ENCODE measurements around the gene AGPAT1.

Gene AGPAT1

DNA sequence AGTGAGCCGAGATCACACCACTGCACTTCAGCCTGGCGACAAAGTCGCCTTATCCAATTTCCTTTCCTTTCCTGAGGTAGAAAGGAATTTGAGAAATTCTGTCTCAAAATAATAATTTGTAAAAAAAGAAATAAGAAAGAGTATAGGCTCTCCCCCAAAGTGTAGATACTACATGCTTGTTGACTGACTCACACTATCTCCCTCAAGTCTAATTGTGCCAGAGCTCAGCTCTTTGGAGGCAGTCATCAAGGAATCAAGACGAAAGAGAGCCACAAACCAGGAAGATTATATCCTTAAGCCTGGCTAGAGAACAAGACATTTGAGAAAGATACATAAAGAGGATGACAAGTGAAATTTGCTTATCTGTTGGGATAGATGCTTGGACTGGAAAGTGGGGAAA, 42.1 kb downstream of the AGPAT1 start:
- TF ChIP-seq, protein P1, sequence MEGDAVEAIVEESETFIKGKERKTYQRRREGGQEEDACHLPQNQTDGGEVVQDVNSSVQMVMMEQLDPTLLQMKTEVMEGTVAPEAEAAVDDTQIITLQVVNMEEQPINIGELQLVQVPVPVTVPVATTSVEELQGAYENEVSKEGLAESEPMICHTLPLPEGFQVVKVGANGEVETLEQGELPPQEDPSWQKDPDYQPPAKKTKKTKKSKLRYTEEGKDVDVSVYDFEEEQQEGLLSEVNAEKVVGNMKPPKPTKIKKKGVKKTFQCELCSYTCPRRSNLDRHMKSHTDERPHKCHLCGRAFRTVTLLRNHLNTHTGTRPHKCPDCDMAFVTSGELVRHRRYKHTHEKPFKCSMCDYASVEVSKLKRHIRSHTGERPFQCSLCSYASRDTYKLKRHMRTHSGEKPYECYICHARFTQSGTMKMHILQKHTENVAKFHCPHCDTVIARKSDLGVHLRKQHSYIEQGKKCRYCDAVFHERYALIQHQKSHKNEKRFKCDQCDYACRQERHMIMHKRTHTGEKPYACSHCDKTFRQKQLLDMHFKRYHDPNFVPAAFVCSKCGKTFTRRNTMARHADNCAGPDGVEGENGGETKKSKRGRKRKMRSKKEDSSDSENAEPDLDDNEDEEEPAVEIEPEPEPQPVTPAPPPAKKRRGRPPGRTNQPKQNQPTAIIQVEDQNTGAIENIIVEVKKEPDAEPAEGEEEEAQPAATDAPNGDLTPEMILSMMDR (IDR thresholded peaks at IDR 0.05; ENCODE audit: extremely low read depth, insufficient read depth, missing control alignments) = no peak
- DNase-seq (ENCODE audit: low spot score) = no peak
- in situ Hi-C loops (cut with MboI; ENCODE audit: low pct_unique_long_range_greater_than_20kb, low sequenced_read_pairs, unreplicated experiment) = no loop called here

DNA sequence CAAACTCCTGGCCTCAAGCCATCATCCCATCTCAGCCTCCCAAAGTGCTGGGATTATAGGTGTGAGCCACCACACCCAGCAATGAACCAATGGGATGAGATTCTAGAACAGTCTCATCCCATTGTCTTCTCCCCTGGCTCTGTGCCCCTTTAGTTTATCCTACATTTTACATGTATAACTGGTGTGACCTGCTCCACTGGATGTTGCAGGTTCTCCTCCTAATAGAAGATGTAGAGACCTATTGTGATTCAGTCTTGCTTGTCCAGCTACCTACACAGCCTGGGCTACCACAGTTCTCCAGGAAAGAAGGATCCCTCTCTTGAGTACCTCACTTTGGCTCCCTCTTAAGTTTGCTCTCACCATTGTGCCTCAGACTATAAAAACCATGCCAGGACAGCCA, 43.8 kb downstream of the AGPAT1 start:
- TF ChIP-seq, protein P1 (IDR thresholded peaks at IDR 0.05; ENCODE audit: extremely low read depth, insufficient read depth, missing control alignments) = no peak
- in situ Hi-C loops (cut with MboI; ENCODE audit: low pct_unique_long_range_greater_than_20kb, low sequenced_read_pairs, unreplicated experiment) = no loop called here
- no peak for DNase-seq (ENCODE audit: low spot score)

DNA sequence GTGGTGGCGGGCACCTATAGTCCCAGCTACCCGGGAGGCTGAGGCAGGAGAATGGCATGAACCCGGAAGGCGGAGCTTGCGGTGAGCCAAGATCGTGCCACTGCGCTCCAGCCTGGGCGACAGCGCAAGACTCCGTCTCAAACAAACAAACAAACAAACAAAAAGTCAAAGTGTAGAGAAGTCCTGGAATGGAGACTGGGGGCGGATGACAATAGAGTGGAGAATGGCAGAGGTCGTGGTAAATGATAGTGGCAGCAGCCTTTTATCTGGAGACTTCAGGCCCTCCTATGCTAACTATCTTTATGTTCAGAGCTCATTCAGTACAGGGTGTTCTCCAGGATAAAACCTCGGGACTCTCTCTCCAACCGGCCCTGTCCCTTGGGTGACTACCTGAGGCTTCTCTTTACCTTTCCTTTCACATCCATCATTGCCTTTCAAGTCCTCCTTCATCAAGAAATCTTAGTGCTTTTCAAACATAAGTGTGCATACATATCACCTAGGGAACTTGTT, 44.4 kb downstream of the AGPAT1 start:
- in situ Hi-C loops (cut with MboI; ENCODE audit: low pct_unique_long_range_greater_than_20kb, low sequenced_read_pairs, unreplicated experiment) = no loop called here
- TF ChIP-seq, protein P1 (IDR thresholded peaks at IDR 0.05; ENCODE audit: extremely low read depth, insufficient read depth, missing control alignments) = no peak
- no peak for DNase-seq (ENCODE audit: low spot score)

DNA sequence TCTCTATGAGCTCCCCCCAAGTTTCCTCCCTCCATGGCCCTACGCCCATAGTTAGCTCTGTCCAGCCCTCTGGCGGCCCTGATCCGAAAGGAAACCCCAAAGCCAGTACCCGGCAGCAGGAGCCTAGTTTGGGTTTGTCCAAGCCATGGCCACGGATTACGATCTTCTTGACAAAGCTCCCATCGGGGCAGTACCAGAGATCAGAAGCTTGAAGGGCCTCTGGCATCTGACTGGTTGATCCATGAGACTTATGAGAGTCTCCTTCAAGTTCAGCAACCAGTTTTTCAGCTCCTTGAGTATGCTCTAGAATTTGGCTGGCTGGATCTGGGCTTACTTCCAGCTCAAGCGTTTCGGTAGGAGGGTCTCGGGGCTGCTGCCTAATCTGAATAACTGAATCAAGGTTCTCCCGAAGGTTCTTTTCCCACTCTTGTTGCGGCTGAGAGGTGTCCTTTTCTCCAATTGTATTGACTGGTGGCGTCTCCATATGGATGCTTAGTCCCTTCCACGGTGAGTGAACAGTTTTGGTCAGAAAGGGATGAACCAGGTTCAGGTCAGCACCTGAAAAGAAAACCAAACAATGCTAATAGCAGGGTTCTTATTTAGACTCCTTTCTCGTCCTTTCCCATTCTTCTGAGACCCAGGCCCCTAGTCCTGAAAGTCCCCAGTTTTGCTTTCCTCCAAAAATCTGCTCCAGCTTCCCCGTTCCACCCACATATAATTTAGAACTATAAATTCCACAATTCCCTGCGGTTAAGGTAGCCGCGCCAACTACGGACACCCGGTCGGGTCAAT, 46.4 kb downstream of the AGPAT1 start:
- TF ChIP-seq, protein P1 (IDR thresholded peaks at IDR 0.05; ENCODE audit: extremely low read depth, insufficient read depth, missing control alignments) = no peak
- in situ Hi-C loops (cut with MboI; ENCODE audit: low pct_unique_long_range_greater_than_20kb, low sequenced_read_pairs, unreplicated experiment) = no loop called here
- DNase-seq (ENCODE audit: low spot score) = no peak

DNA sequence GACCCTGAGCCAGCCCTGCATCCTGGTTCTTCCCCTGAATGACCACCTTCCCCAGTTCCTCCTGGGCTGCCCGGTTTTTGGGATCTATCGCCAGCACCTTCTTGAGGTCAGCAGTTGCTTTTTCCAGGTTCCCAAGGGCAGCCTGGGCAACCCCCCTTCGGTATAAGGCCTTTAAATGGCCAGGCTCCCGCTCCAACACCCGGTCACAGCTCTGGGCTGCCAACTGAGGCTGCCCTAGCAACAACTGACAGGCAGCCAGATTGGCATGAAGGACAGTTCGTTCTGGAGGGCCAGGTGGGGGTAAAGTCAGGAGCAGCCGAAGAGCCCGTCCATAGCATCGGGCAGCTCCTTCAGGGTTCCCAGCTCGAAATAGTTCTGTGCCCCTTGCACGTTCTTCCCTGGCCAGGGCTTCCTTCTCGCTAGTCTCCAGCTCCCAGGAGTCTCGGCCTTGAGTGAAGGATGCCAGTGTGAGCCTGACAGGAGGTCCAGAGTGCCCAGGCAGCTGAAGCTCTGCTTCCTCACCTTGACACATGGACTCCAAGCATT, 47.1 kb downstream of the AGPAT1 start:
- DNase-seq (ENCODE audit: low spot score) = no peak
- in situ Hi-C loops (cut with MboI; ENCODE audit: low pct_unique_long_range_greater_than_20kb, low sequenced_read_pairs, unreplicated experiment) = no loop called here
- TF ChIP-seq, protein P1 (IDR thresholded peaks at IDR 0.05; ENCODE audit: extremely low read depth, insufficient read depth, missing control alignments) = no peak

DNA sequence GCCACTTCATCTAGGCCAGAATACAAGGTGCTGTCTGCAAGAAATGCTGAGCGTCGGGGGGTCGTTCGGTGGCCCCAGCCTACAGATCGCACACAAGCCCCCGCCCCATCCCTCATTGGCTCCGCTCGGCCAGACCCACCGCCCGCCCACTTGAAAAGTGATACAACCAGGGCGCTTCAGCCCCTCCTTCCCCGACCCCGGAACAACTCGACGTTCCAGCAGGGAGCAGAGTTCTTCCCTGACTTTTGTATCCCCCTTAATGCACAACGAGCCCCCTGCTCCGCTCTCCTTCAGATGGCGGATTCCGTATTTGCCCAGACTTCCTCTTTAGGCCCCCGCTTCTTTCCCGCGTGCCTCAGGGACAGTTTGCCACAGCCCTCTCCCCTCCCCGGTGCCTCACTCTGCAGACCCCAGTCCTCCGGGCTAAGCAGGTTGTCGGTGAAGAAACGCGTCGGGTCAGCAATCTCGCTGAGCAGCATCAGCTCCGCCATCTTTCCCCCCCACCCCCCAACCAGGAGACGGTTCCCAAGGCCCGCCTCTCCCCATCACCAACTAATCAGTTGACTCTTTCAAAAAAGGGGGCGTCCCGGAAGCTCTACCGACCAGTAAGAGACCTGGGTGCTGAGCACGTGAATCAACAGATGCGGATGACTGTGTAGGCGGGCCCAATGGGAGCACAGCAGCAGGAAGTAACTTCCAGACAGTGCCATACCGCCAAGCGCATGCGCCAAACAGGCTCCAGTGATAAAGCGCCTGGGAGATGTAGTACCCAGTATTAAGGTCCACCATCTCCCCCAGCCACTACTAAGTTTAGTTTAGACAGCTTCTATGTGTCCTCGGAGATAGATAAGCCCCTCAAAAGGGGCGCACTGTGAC, 47.9 kb downstream of the AGPAT1 start, which contains the start of gene ATF6B:
Gene ATF6B, minus strand, starts transcription at position 530 of the 876 bp plus-strand sequence. Its CDS starts 39 bp downstream, at position 491.
- TF ChIP-seq, protein P1 (IDR thresholded peaks at IDR 0.05; ENCODE audit: extremely low read depth, insufficient read depth, missing control alignments) = no peak
- in situ Hi-C loops (cut with MboI; ENCODE audit: low pct_unique_long_range_greater_than_20kb, low sequenced_read_pairs, unreplicated experiment) = no loop called here
- DNase-seq (ENCODE audit: low spot score) = peak; percentile 98
